B cell (primary cell): ENCODE results near the gene SEZ6L2. TPM values are rescaled to one million over a fixed set of nuclear protein-coding genes. Genes with fewer than 3 reads are reported as not detected.
A peak's percentile ranks its signal among the peaks of the same experiment; 100 is the strongest.

Experiments
- ATAC-seq: fragments of 200-7000 bp; cut with Tn5 transposase; one replicate; pipeline ENCODE4 v1.10.0; 2021; ENCODE audit warnings: low read depth, mild to moderate bottlenecking, moderate number of reproducible peaks, moderate library complexity
- CTCF ChIA-PET: fragments of 350-600 bp; sonication (Branson Sonifier 250); formaldehyde crosslinking; loops from one replicate; lab custom pipeline; 2021; ENCODE audit warnings: antibody characterized with exemption, inconsistent platforms; lab: Charles Lee
- POLR2A ChIA-PET: fragments of 350-600 bp; sonication (Branson Sonifier 250); formaldehyde crosslinking; loops from one replicate; lab custom pipeline; 2021; ENCODE audit warnings: antibody characterized with exemption; lab: Charles Lee
- DNase-seq: peaks from one replicate; pipeline ENCODE4 v3.0.0; 2013
- H2AFZ ChIP-seq: 2 replicates; pipeline ENCODE4 v1.6.1; 2012; ENCODE audit warnings: mild to moderate bottlenecking, low read depth, low read length; ENCODE audit not compliant: insufficient read depth, poor library complexity, severe bottlenecking
- H3K27ac ChIP-seq, 2 donors: 1 replicate in 1 of 2; 2 replicates in 1 of 2; pipeline ENCODE4 v1.5.1; 2012 to 2013; ENCODE audit warnings: low read length in 2 of 2, mild to moderate bottlenecking in 2 of 2, moderate library complexity in 1 of 2
- H3K27me3 ChIP-seq, 4 experiments: fragments of 200-600 bp in 1 of 4; sonication (generic) in 1 of 4; replicated peaks in 1 of 4; 1 replicate in 2 of 4; 2 replicates in 2 of 4; pipeline versions ENCODE4 v1.6.1 to v1.7.0; 2013 to 2016; ENCODE audit warnings: low read length in 3 of 4, mild to moderate bottlenecking in 2 of 4, mixed read lengths in 1 of 4, moderate library complexity in 1 of 4; ENCODE audit not compliant: insufficient read depth in 4 of 4, control insufficient read depth in 3 of 4; ENCODE audit errors: control extremely low read depth in 1 of 4
- H3K36me3 ChIP-seq, 2 experiments: replicated peaks in 1 of 2; 1 replicate in 1 of 2; 2 replicates in 1 of 2; pipeline versions ENCODE4 v1.6.1 to v1.7.1; 2013; ENCODE audit warnings: low read length in 1 of 2; ENCODE audit not compliant: insufficient read depth in 2 of 2, control insufficient read depth in 1 of 2; ENCODE audit errors: control extremely low read depth in 1 of 2, extremely low read depth in 1 of 2
- H3K4me1 ChIP-seq, 2 donors: fragments of 200-600 bp in 1 of 2; sonication (generic) in 1 of 2; 1 replicate in 1 of 2; 2 replicates in 1 of 2; pipeline versions ENCODE4 v1.5.1 to v1.6.1; 2013 to 2017; ENCODE audit warnings: low read length in 2 of 2; ENCODE audit not compliant: control insufficient read depth in 2 of 2, insufficient read depth in 2 of 2
- H3K4me2 ChIP-seq: replicated peaks from 2 replicates; pipeline ENCODE3; 2012; ENCODE audit warnings: mild to moderate bottlenecking, low read depth, low read length; ENCODE audit not compliant: poor library complexity, severe bottlenecking
- H3K4me3 ChIP-seq, 5 experiments: fragments of 200-600 bp in 1 of 5; sonication (generic) in 1 of 5; 1 replicate in 3 of 5; 2 replicates in 2 of 5; pipeline versions ENCODE4 v1.5.1 to v1.7.0; 2011 to 2016; ENCODE audit warnings: low read length in 4 of 5, mild to moderate bottlenecking in 4 of 5, low read depth in 2 of 5, control low read depth in 1 of 5, moderate library complexity in 1 of 5; ENCODE audit not compliant: insufficient read depth in 1 of 5; ENCODE audit errors: control extremely low read depth in 1 of 5, extremely low read depth in 1 of 5
- H3K79me2 ChIP-seq: fragments of 200-600 bp; sonication (generic); one replicate; pipeline ENCODE4 v1.6.0; 2016; ENCODE audit warnings: low read length; ENCODE audit not compliant: control insufficient read depth, insufficient read depth
- H3K9ac ChIP-seq: fragments of 200-600 bp; sonication (generic); 2 replicates; pipeline ENCODE4 v1.6.1; 2017; ENCODE audit warnings: mild to moderate bottlenecking, low read length, moderate library complexity
- H3K9me3 ChIP-seq, 3 donors: one replicate each; pipeline versions ENCODE4 v1.6.1 to v1.7.1; 2013; ENCODE audit warnings: low read length in 2 of 3; ENCODE audit not compliant: control insufficient read depth in 2 of 3, insufficient read depth in 1 of 3; ENCODE audit errors: control extremely low read depth in 1 of 3
- H4K20me1 ChIP-seq: 2 replicates; pipeline ENCODE4 v1.6.0; 2012; ENCODE audit warnings: mild to moderate bottlenecking, low read length; ENCODE audit not compliant: insufficient read depth, control insufficient read depth, poor library complexity, severe bottlenecking
- H3K27ac Mint-ChIP-seq: one replicate; pipeline ENCODE4 v1.8.0; 2021; ENCODE audit warnings: mixed read lengths
- H3K27me3 Mint-ChIP-seq: one replicate; pipeline ENCODE4 v1.8.0; 2021; ENCODE audit warnings: mixed read lengths
- H3K4me1 Mint-ChIP-seq: one replicate; pipeline ENCODE4 v1.8.0; 2021; ENCODE audit warnings: mixed read lengths
- H3K4me3 Mint-ChIP-seq: one replicate; pipeline ENCODE4 v1.8.0; 2021; ENCODE audit warnings: mixed read lengths
- H3K9me3 Mint-ChIP-seq: one replicate; pipeline ENCODE4 v1.8.0; 2022; ENCODE audit warnings: mixed read lengths; ENCODE audit not compliant: insufficient read depth
- EZH2 ChIP-seq: IDR thresholded peaks from 2 replicates; pipeline ENCODE4 v1.6.1; 2012; ENCODE audit warnings: borderline replicate concordance, low read depth, mild to moderate bottlenecking, moderate library complexity, low read length; ENCODE audit not compliant: insufficient read depth, poor library complexity, severe bottlenecking
- WGBS: methylation state at CpG from one replicate; pipeline ENCODE4 v1.1.5; 2013; ENCODE audit warnings: missing lambda C conversion rate; ENCODE audit not compliant: insufficient coverage; 5-methylcytosine and 5-hydroxymethylcytosine counted together
- intact Hi-C: fragments of 100-400 bp; cut with micrococcal nuclease; formaldehyde crosslinking; loops from one replicate; pipeline ENCODE4 v1.10.0; 2022
- polyA plus RNA-seq: library from polyadenylated mRNA; depleted of rRNA; stranded (reverse); fragments of >200 nt; gene quantifications from 2 replicates; pipeline ENCODE4 v1.2.3, GENCODE V29; 2012
- total RNA-seq, 2 donors: library from RNA; stranded (reverse); fragments of 120-200 nt in 1 of 2; gene quantifications; 1 replicate in 1 of 2; 2 replicates in 1 of 2; pipeline versions ENCODE4 v1.2.3 to v1.2.4, GENCODE V29; 2013 to 2022
- TF ChIP-seq, protein P1 (sequence below): fragments of 200-600 bp; IDR thresholded peaks from one replicate; pipeline ENCODE4 v1.8.0; 2022; ENCODE audit warnings: antibody characterized with exemption, mild to moderate bottlenecking

Gene SEZ6L2
- total and polyA plus RNA-seq, 2 donors (not counting 1 experiment from before 2014, with no cell fraction given), result 0.10 TPM; not detected in 1

DNA sequence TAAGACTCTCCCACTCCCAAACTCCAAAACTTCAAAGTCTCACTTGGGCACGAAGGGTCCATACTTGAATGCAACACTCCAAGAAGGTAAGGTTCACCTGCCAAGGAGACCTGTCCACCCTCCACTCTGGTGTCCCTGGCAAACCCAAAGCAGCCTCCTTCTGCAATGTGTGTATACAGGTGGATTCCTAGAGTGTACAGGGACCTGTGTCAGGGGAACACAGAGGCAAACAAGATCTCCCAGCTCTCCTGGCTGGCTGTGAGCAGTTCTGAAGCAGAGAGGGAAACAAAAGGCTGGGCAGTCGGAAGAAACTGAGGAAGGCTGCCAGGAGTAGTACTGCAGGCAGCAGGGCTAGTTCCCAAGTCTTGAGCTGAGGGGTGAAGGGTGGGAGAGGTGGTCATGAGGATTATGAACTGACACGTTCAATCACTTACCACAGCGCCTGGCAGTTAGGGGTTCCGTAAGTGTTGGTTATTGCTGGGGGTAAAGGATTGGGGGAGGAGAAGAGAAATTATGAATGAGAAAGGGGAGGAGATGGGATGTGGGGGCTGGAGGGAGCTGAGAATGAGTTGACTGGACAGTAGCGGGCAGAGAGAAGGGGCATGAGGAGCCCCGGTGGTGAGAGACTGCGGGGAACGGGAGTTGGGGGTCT lies 25.9 kb upstream of the SEZ6L2 start:
- H3K27me3 ChIP-seq, result no peaks in the 10 kb centered on the region
- Mint-ChIP-seq H3K4me3 (peak overlapping the region; percentile 91), H3K9me3 (no peaks in the 10 kb centered on the region), H3K27me3 (no peaks in the 10 kb centered on the region), H3K27ac (peak overlapping the region; percentile 80), H3K4me1 (peaks cover 25% of the 10 kb centered on the region)
- no peak for ATAC-seq
- intact Hi-C loops, result loop anchor here (5.0 to 10.0 kb wide), 2 partner anchors 223 to 330 kb away; no protein-coding TSS in a partner anchor
- peak; percentile 19 for DNase-seq
- WGBS, result 16% methylated on average over 7 of the region's 9 CpGs
- ChIA-PET CTCF (interaction anchor here (1.1 to 2.0 kb wide), 6 partner anchors 36 to 226 kb away, joined by 3 to 9 read pairs (median 5); partner anchors contain the start of genes CDIPT, TAOK2 and TMEM219), POLR2A (interaction anchor here (0.6 to 1.7 kb wide), 5 partner anchors 12 to 430 kb away, joined by 3 to 11 read pairs (median 7); partner anchors contain the start of genes CD2BP2, TAOK2 and TMEM219)
- no peak for TF ChIP-seq EZH2
- TF ChIP-seq, protein P1, sequence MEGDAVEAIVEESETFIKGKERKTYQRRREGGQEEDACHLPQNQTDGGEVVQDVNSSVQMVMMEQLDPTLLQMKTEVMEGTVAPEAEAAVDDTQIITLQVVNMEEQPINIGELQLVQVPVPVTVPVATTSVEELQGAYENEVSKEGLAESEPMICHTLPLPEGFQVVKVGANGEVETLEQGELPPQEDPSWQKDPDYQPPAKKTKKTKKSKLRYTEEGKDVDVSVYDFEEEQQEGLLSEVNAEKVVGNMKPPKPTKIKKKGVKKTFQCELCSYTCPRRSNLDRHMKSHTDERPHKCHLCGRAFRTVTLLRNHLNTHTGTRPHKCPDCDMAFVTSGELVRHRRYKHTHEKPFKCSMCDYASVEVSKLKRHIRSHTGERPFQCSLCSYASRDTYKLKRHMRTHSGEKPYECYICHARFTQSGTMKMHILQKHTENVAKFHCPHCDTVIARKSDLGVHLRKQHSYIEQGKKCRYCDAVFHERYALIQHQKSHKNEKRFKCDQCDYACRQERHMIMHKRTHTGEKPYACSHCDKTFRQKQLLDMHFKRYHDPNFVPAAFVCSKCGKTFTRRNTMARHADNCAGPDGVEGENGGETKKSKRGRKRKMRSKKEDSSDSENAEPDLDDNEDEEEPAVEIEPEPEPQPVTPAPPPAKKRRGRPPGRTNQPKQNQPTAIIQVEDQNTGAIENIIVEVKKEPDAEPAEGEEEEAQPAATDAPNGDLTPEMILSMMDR, result no peak
- peaks cover 14 to 21% of the 10 kb centered on the region in 2 donors for H3K4me1 ChIP-seq
- H3K4me2 ChIP-seq, result peak overlapping the region; percentile 89
- peaks cover 26% of the 10 kb centered on the region for H4K20me1 ChIP-seq
- peak overlapping the region; percentile 2 to 95 (median 84) for H3K4me3 ChIP-seq
- peaks cover 0 to 28% of the 10 kb centered on the region in 2 experiments for H3K36me3 ChIP-seq
- H3K79me2 ChIP-seq, result peaks cover 32% of the 10 kb centered on the region
- peak overlapping the region; percentile 90 for H3K9ac ChIP-seq
- peak overlapping the region in 1 of 2 donors; percentile 84 for H3K27ac ChIP-seq
- H2AFZ ChIP-seq, result peak overlapping the region; percentile 96
- no peaks in the 10 kb centered on the region for H3K9me3 ChIP-seq

DNA sequence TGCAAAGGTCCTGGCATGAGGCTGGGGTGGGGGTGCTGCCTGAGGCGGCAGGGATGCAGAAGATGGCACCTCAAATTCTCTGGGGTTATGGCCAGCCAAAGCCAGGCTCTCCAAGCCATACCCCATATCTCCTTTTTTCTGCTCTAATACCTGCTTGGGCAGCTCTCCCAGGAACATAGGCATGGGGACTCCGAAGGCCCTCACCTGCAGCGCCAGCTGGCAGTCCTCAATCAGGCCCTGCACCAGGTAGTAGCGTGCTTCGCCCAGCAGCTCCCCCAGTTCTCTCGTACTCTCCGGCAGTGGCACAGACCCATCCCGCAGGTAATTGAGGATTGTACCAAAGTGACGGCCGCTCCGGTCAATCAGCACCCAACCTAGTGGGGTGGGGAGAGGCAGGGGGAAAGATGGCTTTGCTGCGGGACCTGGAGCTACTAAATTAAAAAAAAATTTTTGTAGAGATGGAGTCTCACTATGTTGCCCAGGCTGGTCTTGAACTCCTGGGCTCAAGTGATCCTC lies 23.7 kb upstream of the SEZ6L2 start:
- peaks cover 36% of the 10 kb centered on the region for H3K79me2 ChIP-seq
- ChIA-PET CTCF (no interaction called here), POLR2A (interaction anchor here (0.6 to 0.8 kb wide), 2 partner anchors 101 to 1052 kb away, joined by 3 to 5 read pairs; no protein-coding TSS in a partner anchor)
- TF ChIP-seq, protein P1, result no peak
- no peak for TF ChIP-seq EZH2
- peaks cover 14 to 21% of the 10 kb centered on the region in 2 donors for H3K4me1 ChIP-seq
- Mint-ChIP-seq H3K9me3 (no peaks in the 10 kb centered on the region), H3K27ac (no peak overlapping the region), H3K4me3 (no peak overlapping the region), H3K4me1 (peaks cover 25% of the 10 kb centered on the region), H3K27me3 (no peaks in the 10 kb centered on the region)
- no peak overlapping the region for H3K27ac ChIP-seq
- no peak for ATAC-seq
- H3K9me3 ChIP-seq, result no peaks in the 10 kb centered on the region
- H2AFZ ChIP-seq, result no peak overlapping the region
- H3K4me2 ChIP-seq, result no peak overlapping the region
- H3K9ac ChIP-seq, result no peak overlapping the region
- peaks cover 4 to 44% of the 10 kb centered on the region in 2 experiments for H3K36me3 ChIP-seq
- no peaks in the 10 kb centered on the region for H3K27me3 ChIP-seq
- WGBS, result over 99% methylated on average over 10 of the region's 12 CpGs
- DNase-seq, result no peak
- peaks cover 26% of the 10 kb centered on the region for H4K20me1 ChIP-seq
- H3K4me3 ChIP-seq, result no peak overlapping the region
- intact Hi-C loops, result loop anchor here (10.0 kb wide), 1 partner anchor 328 kb away; no protein-coding TSS in a partner anchor
